ENCODE data around the gene SEL1L3. TPM values are rescaled to one million over a fixed set of nuclear protein-coding genes. Genes with fewer than 3 reads are reported as not detected.

Gene SEL1L3
- total and polyA plus RNA-seq, 2 of the 13 experiments (the other 11 are each of a cell fraction or from before 2014, with no cell fraction given), result 0.28 to 1.1 TPM

GRCh38 chr4:25844961-25845712 is 17.7 kb downstream of the SEL1L3 start:
- Histone ChIP-seq H3K27ac (ENCODE audit: extremely low read length, insufficient read depth, low read length) (no peak overlapping the region), H3K4me3 (replicated peaks in 1 of 3; ENCODE audit: insufficient read depth in 1 of 3, low read depth in 2 of 3, low read length in 3 of 3) (no peak overlapping the region), H3K4me1 (ENCODE audit: insufficient read depth, low read length) (no peaks in the 10 kb centered on the region), H3K36me3 (replicated peaks in 1 of 2; ENCODE audit: control insufficient read depth in 1 of 2, insufficient read depth in 2 of 2, low read length in 2 of 2) (no peaks in the 10 kb centered on the region), H4K20me1 (ENCODE audit: insufficient read depth, low read length) (no peaks in the 10 kb centered on the region), H3K4me2 (ENCODE audit: low read depth, low read length) (no peak overlapping the region), H2AFZ (ENCODE audit: low read length) (no peak overlapping the region), H3K9ac (ENCODE audit: insufficient read depth, low read depth, low read length) (no peak overlapping the region), H3K9me3 (ENCODE audit: low read length) (no peaks in the 10 kb centered on the region), H3K79me2 (ENCODE audit: insufficient read depth, low read length) (no peaks in the 10 kb centered on the region), H3K27me3 (ENCODE audit: control insufficient read depth in 1 of 2, insufficient read depth in 2 of 2, low read length in 2 of 2) (no peaks in the 10 kb centered on the region)
- ChIA-PET CTCF (ENCODE audit: low intra/inter-chr PET ratio, low total read pairs) (no interaction called here), POLR2A (no interaction called here)
- WGBS (ENCODE audit: low lambda C conversion rate), result 67% methylated on average over 4 of the region's 4 CpGs
- in situ Hi-C loops (cut with HindIII; ENCODE audit: extremely low pct_ligation_motif_present, low pct_unique_long_range_greater_than_20kb), result no loop called here
- intact Hi-C loops (cut with micrococcal nuclease; ENCODE audit: unreplicated experiment), result no loop called here
- FAIRE-seq, result no peak
- TF ChIP-seq FLYWCH1 (CRISPR knock-in tag; IDR thresholded peaks at IDR 0.05) (no peak), KAT7 (CRISPR knock-in tag; IDR thresholded peaks at IDR 0.05; ENCODE audit: borderline replicate concordance) (no peak), TAF1 (CRISPR knock-in tag; IDR thresholded peaks at IDR 0.05) (no peak), ZBTB39 (CRISPR knock-in tag; IDR thresholded peaks at IDR 0.05) (no peak), MNT (IDR thresholded peaks at IDR 0.05) (no peak), DDIT3 (CRISPR knock-in tag; IDR thresholded peaks at IDR 0.05) (no peak), MATR3 (CRISPR knock-in tag; IDR thresholded peaks at IDR 0.05) (no peak)
- DNase-seq (ENCODE audit: low spot score), result no peak
- ATAC-seq, result no peak
- BruUV-seq (replicated peaks), result no TSS peak

Measured in HepG2 (cell line).